ELF-1 (cell line): ENCODE results near the gene AOC1.
"Not testable (repeated sequence)": the region's sequence is repeated elsewhere in the genome, so short reads cannot be mapped to it uniquely, and the experiment has no call there.

Experiments
- DNase-seq: peaks from one replicate; pipeline ENCODE4 v3.0.0-alpha.2; 2016; ENCODE audit warnings: low read depth, low spot score

The AOC1 gene, protein sequence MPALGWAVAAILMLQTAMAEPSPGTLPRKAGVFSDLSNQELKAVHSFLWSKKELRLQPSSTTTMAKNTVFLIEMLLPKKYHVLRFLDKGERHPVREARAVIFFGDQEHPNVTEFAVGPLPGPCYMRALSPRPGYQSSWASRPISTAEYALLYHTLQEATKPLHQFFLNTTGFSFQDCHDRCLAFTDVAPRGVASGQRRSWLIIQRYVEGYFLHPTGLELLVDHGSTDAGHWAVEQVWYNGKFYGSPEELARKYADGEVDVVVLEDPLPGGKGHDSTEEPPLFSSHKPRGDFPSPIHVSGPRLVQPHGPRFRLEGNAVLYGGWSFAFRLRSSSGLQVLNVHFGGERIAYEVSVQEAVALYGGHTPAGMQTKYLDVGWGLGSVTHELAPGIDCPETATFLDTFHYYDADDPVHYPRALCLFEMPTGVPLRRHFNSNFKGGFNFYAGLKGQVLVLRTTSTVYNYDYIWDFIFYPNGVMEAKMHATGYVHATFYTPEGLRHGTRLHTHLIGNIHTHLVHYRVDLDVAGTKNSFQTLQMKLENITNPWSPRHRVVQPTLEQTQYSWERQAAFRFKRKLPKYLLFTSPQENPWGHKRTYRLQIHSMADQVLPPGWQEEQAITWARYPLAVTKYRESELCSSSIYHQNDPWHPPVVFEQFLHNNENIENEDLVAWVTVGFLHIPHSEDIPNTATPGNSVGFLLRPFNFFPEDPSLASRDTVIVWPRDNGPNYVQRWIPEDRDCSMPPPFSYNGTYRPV

GRCh38 chr7:150852371-150852905, at the start of gene AOC1:
AOC1 (plus strand) TSS chr7:150852517; CDS start chr7:150856471, 3,954 bp downstream.
- no peak for DNase-seq

- DNase-seq, result no peak
These were observed 49.0 kb upstream of the AOC1 start for GRCh38 chr7:150803161-150803860.

DNA sequence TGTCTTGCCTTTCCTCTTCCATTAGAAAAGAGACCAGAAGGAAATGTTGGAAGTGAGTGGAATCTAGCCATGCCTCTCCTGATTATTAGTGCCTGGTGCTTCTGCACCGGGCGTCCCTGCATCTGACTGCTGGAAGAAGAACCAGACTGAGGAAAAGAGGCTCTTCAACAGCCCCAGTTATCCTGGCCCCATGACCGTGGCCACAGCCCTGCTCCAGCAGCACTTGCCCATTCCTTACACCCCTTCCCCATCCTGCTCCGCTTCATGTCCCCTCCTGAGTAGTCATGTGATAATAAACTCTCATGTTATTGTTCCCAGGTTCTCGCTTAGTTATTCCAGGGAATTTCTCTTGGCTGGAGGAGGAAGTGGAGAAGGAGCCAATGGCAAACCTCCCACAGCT, 47.5 kb upstream of the AOC1 start:
- no peak for DNase-seq

DNA sequence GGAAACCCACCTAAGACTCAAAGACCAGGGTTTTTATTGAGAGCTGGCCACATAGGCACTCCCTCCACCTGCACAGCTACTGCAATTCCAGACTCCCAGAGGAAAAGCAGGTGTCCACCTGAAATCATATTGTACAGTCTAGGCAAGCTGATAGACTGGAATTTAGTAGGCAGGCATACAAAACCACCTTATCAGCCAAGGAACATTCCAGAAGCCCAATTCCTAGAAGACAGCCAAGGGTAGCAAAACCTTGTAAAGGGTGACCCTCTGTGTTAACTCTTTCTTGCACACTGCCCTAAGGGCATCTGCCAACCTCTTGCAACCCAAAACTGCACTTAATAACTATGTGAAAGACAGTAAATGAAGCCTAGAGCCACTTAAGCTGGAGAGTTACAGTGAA, 46.5 kb upstream of the AOC1 start:
- DNase-seq, result no peak

DNA sequence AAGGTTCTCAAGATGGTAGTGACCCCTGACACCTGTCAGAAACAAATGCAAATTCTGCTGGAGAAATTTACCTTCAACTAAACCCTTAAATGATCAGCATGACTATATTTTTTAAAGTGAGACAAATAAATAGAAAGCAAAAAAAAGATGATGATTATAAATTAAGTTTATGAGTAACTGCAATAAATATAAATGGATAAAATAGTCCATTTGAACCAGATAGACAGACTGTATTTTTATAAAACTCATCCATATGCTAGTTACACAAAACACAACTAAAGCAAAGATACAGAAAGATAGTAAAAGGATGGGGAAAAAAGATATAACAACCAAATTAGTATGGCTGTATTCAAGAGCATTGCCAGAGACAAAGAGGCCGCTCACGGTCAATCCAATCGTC, 45.9 kb upstream of the AOC1 start:
- DNase-seq, result no peak

DNA sequence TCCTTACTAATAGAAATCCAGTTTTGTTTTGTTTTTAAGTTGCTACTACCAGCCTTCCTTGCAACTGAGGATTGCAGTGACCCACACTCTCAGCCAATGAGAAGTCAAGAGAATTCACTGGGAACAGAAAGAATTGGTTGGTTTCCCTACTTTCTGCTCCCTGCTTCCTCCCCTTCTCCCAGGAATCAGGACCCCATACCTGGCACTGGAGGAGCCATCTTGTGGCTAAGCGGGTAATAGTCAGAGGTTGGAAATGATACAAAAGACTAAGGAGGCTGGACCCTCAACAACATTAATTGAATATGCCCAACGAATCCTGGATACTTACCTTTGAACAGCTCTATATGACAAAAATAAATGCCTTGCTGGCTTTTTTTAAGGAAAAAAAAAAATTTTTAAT, 45.5 kb upstream of the AOC1 start:
- no peak for DNase-seq

DNA sequence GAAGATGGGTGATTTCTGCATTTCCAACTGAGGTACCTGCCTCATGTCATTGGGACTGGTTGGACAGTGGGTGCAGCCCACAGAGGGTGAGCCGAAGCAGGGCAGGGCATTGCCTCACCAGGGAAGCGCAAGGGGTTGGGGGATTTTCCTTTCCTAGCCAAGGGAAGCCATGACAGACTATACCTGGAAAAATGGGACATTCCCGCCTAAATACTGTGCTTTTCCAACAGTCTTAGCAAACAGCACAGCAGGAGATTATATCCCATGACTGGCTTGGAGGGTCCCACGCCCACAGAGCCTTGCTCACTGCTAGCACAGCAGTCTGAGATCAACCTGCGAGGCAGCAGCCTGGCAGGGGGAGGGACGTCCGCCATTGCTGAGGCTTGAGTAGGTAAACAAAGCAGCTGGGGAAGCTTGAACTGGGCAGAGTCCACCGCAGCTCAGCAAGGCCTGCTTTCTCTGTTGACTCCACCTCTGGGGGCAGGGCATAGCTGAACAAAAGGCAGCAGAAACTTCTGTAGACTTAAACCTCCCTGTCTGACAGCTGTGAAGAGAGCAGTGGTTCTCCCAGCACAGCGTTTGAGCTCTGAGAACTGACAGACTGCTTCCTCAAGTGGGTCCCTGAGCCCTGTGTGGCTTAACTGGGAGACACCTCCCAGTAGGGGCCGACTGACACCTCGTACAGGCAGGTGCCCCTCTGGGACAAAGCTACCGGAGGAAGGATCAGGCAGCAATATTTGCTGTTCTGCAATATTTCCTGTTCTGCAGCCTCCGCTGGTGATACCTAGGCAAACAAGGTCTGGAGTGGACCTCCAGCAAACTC, 44.5 kb upstream of the AOC1 start:
- not testable (repeated sequence) for DNase-seq

GRCh38 chr7:150814328-150815001, 37.9 kb upstream of the AOC1 start:
- DNase-seq, result no peak

- no peak for DNase-seq
These were observed 33.3 kb upstream of the AOC1 start for GRCh38 chr7:150818971-150819370.

GRCh38 chr7:150820148-150820547, 32.2 kb upstream of the AOC1 start:
- DNase-seq, result no peak

- DNase-seq, result peak; percentile 59
These were observed 31.6 kb upstream of the AOC1 start for GRCh38 chr7:150820578-150821198.

- no peak for DNase-seq
These were observed 29.3 kb upstream of the AOC1 start for GRCh38 chr7:150823043-150823442.

DNA sequence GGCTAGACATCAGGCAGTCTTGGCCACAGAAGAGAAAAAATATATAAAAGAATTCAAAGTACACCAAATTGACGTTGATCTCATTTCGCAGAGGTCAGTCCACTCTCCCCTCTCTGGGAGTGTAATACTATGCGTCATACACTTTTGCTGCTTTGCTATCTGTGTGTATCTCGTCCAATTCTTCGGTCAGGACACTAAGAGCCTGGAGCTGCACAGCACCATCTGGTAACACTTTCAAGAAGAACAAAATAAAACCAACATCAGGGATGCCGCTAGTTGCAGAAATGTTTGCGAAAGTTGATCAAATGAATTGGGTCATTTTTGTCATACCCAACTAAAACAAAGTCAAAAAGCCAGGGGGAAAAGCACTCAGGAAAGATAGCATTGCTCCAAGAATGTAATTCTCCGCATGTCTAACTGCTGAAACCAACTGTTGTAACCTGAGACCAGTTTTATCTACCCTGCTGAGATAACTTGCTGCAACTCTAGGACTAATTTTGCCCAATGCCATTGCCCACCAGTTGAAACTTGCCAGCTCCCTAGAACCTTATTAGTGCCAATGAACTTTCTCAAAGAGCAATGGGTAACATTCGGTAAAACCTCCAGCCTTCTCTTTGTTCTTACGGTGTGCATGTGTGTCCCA, 28.7 kb upstream of the AOC1 start:
- DNase-seq, result no peak

DNA sequence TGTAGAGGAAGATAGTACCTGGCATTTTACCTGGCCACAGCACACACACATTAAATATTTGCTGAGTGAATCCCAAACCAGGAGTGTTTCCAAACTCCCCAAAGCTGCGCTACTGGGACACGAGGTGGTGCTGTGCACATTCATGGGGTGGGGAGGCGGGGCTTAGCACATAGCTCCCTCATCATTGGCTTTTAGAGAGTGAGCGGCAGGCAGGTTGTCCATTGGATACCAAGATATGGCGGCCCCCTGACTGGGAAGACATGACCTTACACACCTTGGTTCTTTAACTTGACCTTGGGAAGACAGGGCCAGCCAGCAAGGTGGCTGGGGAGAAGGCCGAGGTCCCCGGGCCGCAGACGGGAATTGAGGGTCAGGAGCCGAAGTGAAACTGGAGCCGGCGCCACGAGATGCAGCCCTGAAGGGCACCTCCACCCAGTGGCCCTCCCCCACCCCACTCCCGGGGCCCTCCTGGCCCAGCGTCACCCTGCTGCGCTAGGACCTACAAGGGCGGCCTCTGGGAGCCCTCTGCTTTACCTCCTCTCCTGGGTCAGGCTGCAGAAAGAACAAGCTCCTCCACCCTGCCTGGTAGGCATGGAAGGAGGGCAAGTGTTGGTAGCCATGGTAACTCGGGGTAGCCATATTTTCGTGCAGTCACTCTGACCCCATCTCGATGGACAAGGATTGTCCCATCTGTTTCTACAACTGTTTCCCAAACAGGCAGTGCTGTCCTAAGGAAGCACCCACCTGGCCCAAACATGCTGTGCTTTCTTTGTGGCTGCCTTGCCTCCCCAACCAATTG, 27.7 kb upstream of the AOC1 start:
- no peak for DNase-seq

GRCh38 chr7:150826061-150826849, 26.1 kb upstream of the AOC1 start:
- no peak for DNase-seq

GRCh38 chr7:150828384-150828783, 23.9 kb upstream of the AOC1 start:
- DNase-seq, result no peak

GRCh38 chr7:150829426-150829825, 22.9 kb upstream of the AOC1 start:
- no peak for DNase-seq

DNA sequence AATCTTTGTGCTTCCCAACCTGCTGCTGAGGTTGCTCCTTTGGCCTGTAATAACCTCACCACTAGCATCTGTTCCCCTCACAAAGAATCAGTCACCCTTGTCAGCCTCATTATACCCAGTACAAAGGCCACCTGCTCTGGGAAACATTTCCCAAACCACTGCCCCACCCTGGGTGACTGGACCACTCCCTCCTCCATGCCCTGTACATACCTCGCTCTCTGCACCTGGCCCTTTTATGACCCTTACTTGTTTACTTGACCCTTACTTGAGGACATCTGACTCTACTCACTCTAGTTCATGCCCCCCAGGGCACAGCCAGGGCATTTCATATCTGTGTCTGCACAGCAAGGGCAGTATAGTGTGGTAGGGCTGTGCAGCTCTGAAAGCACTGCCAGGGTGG, 21.4 kb upstream of the AOC1 start:
- no peak for DNase-seq
